HG03060 (cell line): ENCODE data around the gene ADK.

Experiments
- ATAC-seq: cut with Tn5 transposase; IDR thresholded peaks from one replicate; pipeline ENCODE4 v1.9.1; 2021; ENCODE audit warnings: low read depth, moderate number of reproducible peaks; ENCODE audit not compliant: unreplicated experiment

Gene ADK

GRCh38 chr10:74684462-74684861, 533.4 kb downstream of the ADK start:
- no peak for ATAC-seq

GRCh38 chr10:74685564-74685963, 534.5 kb downstream of the ADK start:
- no peak for ATAC-seq

- ATAC-seq: no peak
Observed at GRCh38 chr10:74690393-74690792, 539.4 kb downstream of the ADK start.

GRCh38 chr10:74691164-74691563, 540.1 kb downstream of the ADK start:
- ATAC-seq: no peak

- no peak for ATAC-seq
Observed at GRCh38 chr10:74704629-74705357, 553.8 kb downstream of the ADK start.

- no peak for ATAC-seq
Observed at GRCh38 chr10:74705358-74705980, 554.4 kb downstream of the ADK start.

GRCh38 chr10:74706966-74707365, 555.9 kb downstream of the ADK start:
- no peak for ATAC-seq

- no peak for ATAC-seq
Observed at GRCh38 chr10:74708246-74708645, 557.2 kb downstream of the ADK start.

GRCh38 chr10:74718208-74718607, 567.2 kb downstream of the ADK start:
- no peak for ATAC-seq

GRCh38 chr10:74728225-74728624, 577.2 kb downstream of the ADK start:
- ATAC-seq: no peak

GRCh38 chr10:74730246-74730645, 579.2 kb downstream of the ADK start:
- ATAC-seq: no peak

- no peak for ATAC-seq
Observed at GRCh38 chr10:74733612-74734011, 582.6 kb downstream of the ADK start.

- ATAC-seq: no peak
Observed at GRCh38 chr10:74736029-74736428, 585.0 kb downstream of the ADK start.

- ATAC-seq: no peak
Observed at GRCh38 chr10:74738052-74738451, 587.0 kb downstream of the ADK start.

GRCh38 chr10:74738542-74738941, 587.5 kb downstream of the ADK start:
- no peak for ATAC-seq

- ATAC-seq: peak; percentile 63
Observed at GRCh38 chr10:74738985-74739567, 588.1 kb downstream of the ADK start.

- ATAC-seq: no peak
Observed at GRCh38 chr10:74743401-74743800, 592.4 kb downstream of the ADK start.

GRCh38 chr10:74745449-74745848, 594.4 kb downstream of the ADK start:
- no peak for ATAC-seq

- no peak for ATAC-seq
Observed at GRCh38 chr10:74746813-74747212, 595.8 kb downstream of the ADK start.

- no peak for ATAC-seq
Observed at GRCh38 chr10:74748468-74749031, 597.5 kb downstream of the ADK start.

- no peak for ATAC-seq
Observed at GRCh38 chr10:74750848-74751274, 599.8 kb downstream of the ADK start.
